ENCODE data around the gene WIPF2. TPM values are rescaled to one million over a fixed set of nuclear protein-coding genes. Genes with fewer than 3 reads are reported as not detected.
"Not testable (repeated sequence)": the region's sequence is repeated elsewhere in the genome, so short reads cannot be mapped to it uniquely, and the experiment has no call there.

Gene WIPF2
- total and polyA plus RNA-seq, 2 donors (not counting 1 experiment from before 2014, with no cell fraction given): 7.7 to 48.4 TPM

DNA sequence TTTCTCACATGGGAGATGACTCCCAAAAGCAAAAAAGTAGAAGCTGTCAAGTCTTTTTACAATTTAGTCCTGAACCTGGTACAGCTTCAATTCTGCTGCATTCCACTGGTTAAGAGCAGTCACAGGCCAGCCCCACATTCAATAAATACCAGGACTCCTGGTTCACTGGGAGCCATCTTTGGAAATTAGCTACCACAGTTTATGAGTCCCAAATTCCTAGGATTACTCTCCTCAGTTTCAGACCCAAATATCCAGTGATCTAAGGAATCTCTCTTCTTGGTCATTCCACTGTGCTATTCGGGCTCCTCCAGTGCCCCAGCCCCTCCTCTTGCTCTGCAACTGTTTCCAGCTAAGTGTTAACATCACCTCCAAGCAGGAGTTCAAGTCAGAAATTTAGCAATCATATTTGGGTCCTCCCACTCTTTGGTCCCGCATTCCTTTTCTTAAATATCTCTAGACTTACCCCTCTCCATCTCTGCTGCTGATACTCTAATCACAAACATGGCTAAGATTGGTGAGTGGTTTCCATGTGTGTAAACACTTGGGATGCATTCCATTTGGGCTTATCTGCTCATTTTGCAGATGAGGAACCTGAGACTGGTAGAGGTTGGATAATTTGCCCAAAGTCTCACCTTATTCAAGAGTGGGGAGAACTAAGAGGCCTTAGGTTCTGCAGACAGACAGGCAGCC, 9.6 kb upstream of the WIPF2 start:
- ChIA-PET POLR2A (interaction anchor here (0.7 kb wide), 2 partner anchors 77 to 81 kb away, joined by 3 to 4 read pairs; no protein-coding TSS in a partner anchor), CTCF (interaction anchor here (2.3 to 2.4 kb wide), 2 partner anchors 9 kb away, joined by 6 to 10 read pairs; partner anchors contain the start of gene WIPF2)
- no peaks in the 10 kb centered on the region for H3K9me3 ChIP-seq (ENCODE audit: control extremely low read depth in 1 of 3, control insufficient read depth in 2 of 3, insufficient read depth in 1 of 3, low read length in 2 of 3)
- H3K36me3 ChIP-seq (replicated peaks in 1 of 2; ENCODE audit: control extremely low read depth in 1 of 2, control insufficient read depth in 1 of 2, extremely low read depth in 1 of 2, insufficient read depth in 2 of 2, low read length in 1 of 2): no peaks in the 10 kb centered on the region
- H3K27me3 ChIP-seq (replicated peaks in 1 of 4; ENCODE audit: control extremely low read depth in 1 of 4, control insufficient read depth in 3 of 4, insufficient read depth in 4 of 4, low read length in 3 of 4): no peaks in the 10 kb centered on the region
- Mint-ChIP-seq H3K4me3 (no peak overlapping the region), H3K9me3 (ENCODE audit: insufficient read depth) (no peaks in the 10 kb centered on the region), H3K4me1 (no peaks in the 10 kb centered on the region), H3K27me3 (peaks cover 3% of the 10 kb centered on the region), H3K27ac (no peak overlapping the region)
- ATAC-seq (ENCODE audit: low read depth) (no peak), DNase-seq (no peak)
- H3K4me3 ChIP-seq (ENCODE audit: control extremely low read depth in 1 of 5, extremely low read depth in 1 of 5, insufficient read depth in 1 of 5, low read depth in 2 of 5, low read length in 4 of 5): no peak overlapping the region
- H3K4me1 ChIP-seq (ENCODE audit: control insufficient read depth in 2 of 2, insufficient read depth in 2 of 2, low read length in 2 of 2): no peaks in the 10 kb centered on the region
- H3K79me2 ChIP-seq (ENCODE audit: control insufficient read depth, insufficient read depth, low read length): no peaks in the 10 kb centered on the region
- H3K9ac ChIP-seq (ENCODE audit: low read length): no peak overlapping the region
- no peak for TF ChIP-seq EZH2 (IDR thresholded peaks at IDR 0.05; ENCODE audit: borderline replicate concordance, insufficient read depth, low read depth, low read length, poor library complexity, severe bottlenecking)
- TF ChIP-seq, protein P1, sequence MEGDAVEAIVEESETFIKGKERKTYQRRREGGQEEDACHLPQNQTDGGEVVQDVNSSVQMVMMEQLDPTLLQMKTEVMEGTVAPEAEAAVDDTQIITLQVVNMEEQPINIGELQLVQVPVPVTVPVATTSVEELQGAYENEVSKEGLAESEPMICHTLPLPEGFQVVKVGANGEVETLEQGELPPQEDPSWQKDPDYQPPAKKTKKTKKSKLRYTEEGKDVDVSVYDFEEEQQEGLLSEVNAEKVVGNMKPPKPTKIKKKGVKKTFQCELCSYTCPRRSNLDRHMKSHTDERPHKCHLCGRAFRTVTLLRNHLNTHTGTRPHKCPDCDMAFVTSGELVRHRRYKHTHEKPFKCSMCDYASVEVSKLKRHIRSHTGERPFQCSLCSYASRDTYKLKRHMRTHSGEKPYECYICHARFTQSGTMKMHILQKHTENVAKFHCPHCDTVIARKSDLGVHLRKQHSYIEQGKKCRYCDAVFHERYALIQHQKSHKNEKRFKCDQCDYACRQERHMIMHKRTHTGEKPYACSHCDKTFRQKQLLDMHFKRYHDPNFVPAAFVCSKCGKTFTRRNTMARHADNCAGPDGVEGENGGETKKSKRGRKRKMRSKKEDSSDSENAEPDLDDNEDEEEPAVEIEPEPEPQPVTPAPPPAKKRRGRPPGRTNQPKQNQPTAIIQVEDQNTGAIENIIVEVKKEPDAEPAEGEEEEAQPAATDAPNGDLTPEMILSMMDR (IDR thresholded peaks at IDR 0.05): no peak
- H3K27ac ChIP-seq (ENCODE audit: low read length in 2 of 2): no peak overlapping the region
- H3K4me2 ChIP-seq (replicated peaks; ENCODE audit: low read depth, low read length, poor library complexity, severe bottlenecking): no peak overlapping the region
- no peaks in the 10 kb centered on the region for H4K20me1 ChIP-seq (ENCODE audit: control insufficient read depth, insufficient read depth, low read length, poor library complexity, severe bottlenecking)
- H2AFZ ChIP-seq (ENCODE audit: insufficient read depth, low read depth, low read length, poor library complexity, severe bottlenecking): no peak overlapping the region
- intact Hi-C loops (cut with micrococcal nuclease): no loop called here
- WGBS (ENCODE audit: insufficient coverage): 60% methylated on average over 1 of the region's 2 CpGs

DNA sequence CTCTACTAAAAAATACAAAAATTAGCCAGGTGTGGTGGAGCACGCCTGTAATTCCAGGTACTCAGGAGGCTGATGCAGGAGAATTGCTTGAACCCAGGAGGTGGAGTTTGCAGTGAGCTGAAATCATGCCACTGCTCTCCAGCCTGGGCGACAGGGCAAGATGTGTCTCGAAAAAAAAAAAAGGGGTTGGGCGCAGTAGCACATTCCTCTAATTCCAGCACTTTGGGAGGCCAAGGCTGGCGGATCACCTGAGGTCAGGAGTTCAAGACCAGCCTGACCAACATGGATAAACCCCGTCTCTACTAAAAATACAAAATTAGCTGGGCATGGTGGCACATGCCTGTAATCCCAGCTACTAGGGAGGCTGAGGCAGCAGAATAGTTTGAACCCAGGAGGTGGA, 5.2 kb upstream of the WIPF2 start:
- ATAC-seq (ENCODE audit: low read depth); H3K4me2 ChIP-seq (replicated peaks; ENCODE audit: low read depth, low read length, poor library complexity, severe bottlenecking): not testable (repeated sequence)

More for the DNA sequence above, 5.2 kb upstream of the WIPF2 start:
- H3K27ac Mint-ChIP-seq; H3K27me3 Mint-ChIP-seq; H3K27me3 ChIP-seq (replicated peaks in 1 of 4; ENCODE audit: control extremely low read depth in 1 of 4, control insufficient read depth in 3 of 4, insufficient read depth in 4 of 4, low read length in 3 of 4); H3K36me3 ChIP-seq (replicated peaks in 1 of 2; ENCODE audit: control extremely low read depth in 1 of 2, control insufficient read depth in 1 of 2, extremely low read depth in 1 of 2, insufficient read depth in 2 of 2, low read length in 1 of 2); H3K9me3 ChIP-seq (ENCODE audit: control extremely low read depth in 1 of 3, control insufficient read depth in 2 of 3, insufficient read depth in 1 of 3, low read length in 2 of 3); H3K79me2 ChIP-seq (ENCODE audit: control insufficient read depth, insufficient read depth, low read length); intact Hi-C loops (cut with micrococcal nuclease); H3K27ac ChIP-seq (ENCODE audit: low read length in 2 of 2); DNase-seq; H3K4me3 ChIP-seq (ENCODE audit: control extremely low read depth in 1 of 5, extremely low read depth in 1 of 5, insufficient read depth in 1 of 5, low read depth in 2 of 5, low read length in 4 of 5); H3K9me3 Mint-ChIP-seq (ENCODE audit: insufficient read depth); H2AFZ ChIP-seq (ENCODE audit: insufficient read depth, low read depth, low read length, poor library complexity, severe bottlenecking); H3K4me1 ChIP-seq (ENCODE audit: control insufficient read depth in 2 of 2, insufficient read depth in 2 of 2, low read length in 2 of 2); H4K20me1 ChIP-seq (ENCODE audit: control insufficient read depth, insufficient read depth, low read length, poor library complexity, severe bottlenecking); POLR2A ChIA-PET; H3K4me3 Mint-ChIP-seq; H3K9ac ChIP-seq (ENCODE audit: low read length): not testable (repeated sequence)
- 86% methylated on average over 5 of the region's 6 CpGs for WGBS (ENCODE audit: insufficient coverage)
- H3K4me1 Mint-ChIP-seq: peaks cover 14% of the 10 kb centered on the region
- CTCF ChIA-PET: interaction anchor here (0.6 to 1.2 kb wide), 2 partner anchors 12 to 103 kb away, joined by 3 to 4 read pairs; no protein-coding TSS in a partner anchor
